Measurements from ENCODE around the gene PRM3. TPM values are rescaled to one million over a fixed set of nuclear protein-coding genes. Genes with fewer than 3 reads are reported as not detected.
A peak's percentile ranks its signal among the peaks of the same experiment; 100 is the strongest.

The PRM3 gene
- total and polyA plus RNA-seq, 3 experiments from 2014 or later: not detected

DNA sequence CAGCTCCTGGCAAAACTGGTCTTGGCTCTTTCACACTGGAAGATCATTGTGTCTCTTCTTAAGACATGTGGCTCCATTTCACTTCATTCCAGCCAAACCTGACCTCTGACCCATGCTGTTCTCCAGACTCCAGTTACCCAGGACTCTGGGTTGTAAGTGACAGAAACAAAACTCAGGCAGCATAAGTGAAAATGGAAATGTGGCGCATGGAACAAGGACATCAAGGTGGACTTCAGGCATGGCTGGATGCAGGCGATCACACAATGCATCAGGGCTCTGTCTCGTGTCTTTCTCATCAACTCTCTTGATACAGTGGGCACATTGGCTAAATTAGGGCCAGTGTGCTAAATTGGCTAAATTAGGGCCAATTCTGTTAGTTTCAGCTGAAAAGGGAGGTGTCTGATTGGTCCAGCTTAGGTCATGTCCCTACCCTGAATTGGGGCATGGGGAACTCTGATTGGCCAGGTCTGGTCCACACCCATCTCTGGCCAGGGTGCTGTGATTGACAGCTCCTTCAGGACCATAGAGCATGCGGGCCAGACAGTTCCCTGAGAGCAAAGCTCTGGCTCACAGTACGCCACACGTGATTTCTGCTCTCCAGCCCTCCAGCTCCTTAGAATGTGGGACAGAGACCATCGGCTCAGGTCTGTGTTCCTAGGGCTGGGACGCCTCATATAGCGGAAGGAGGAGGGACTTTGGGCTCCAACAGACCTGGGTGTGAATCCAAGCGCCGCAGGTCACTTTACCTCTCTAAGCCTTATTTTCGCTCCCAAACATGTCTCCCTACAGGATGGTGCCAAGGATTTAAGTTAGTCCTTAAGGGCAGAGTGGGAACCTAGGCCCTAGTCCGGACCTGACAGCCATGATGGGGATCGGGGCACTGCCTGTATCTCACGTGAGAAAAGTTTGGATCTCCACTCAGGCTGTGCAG lies 34.9 kb downstream of the PRM3 start:
- no peak overlapping the region for H3K4me3 Mint-ChIP-seq
- DNase-seq: no peak
- H3K27me3 Mint-ChIP-seq: no peaks in the 10 kb centered on the region
- Histone ChIP-seq H3K9me3 (ENCODE audit: low read length) (no peaks in the 10 kb centered on the region), H3K4me3 (ENCODE audit: low read length) (no peak overlapping the region), H3K36me3 (ENCODE audit: insufficient read depth, low read length) (no peaks in the 10 kb centered on the region), H3K27me3 (ENCODE audit: insufficient read depth, low read length, poor library complexity, severe bottlenecking) (no peaks in the 10 kb centered on the region), H3K27ac (ENCODE audit: low read depth, low read length) (peak overlapping the region; percentile 59), H3K4me1 (ENCODE audit: insufficient read depth, low read length) (peaks cover 33% of the 10 kb centered on the region)
- H3K36me3 Mint-ChIP-seq: no peaks in the 10 kb centered on the region
- ChIA-PET CTCF (interaction anchor here (1.9 kb wide), 1 partner anchor 16 kb away, joined by 4 read pairs; no protein-coding TSS in a partner anchor), POLR2A (interaction anchor here (0.6 to 0.9 kb wide), 2 partner anchors 13 to 16 kb away, joined by 3 read pairs; no protein-coding TSS in a partner anchor)
- no peaks in the 10 kb centered on the region for H3K9me3 Mint-ChIP-seq
- H3K4me1 Mint-ChIP-seq: peaks cover 21 to 35% (median 22%) of the 10 kb centered on the region in 3 donors
- H3K27ac Mint-ChIP-seq: peak overlapping the region in 3 of 8 donors; percentile 7 to 36 (median 14)

DNA sequence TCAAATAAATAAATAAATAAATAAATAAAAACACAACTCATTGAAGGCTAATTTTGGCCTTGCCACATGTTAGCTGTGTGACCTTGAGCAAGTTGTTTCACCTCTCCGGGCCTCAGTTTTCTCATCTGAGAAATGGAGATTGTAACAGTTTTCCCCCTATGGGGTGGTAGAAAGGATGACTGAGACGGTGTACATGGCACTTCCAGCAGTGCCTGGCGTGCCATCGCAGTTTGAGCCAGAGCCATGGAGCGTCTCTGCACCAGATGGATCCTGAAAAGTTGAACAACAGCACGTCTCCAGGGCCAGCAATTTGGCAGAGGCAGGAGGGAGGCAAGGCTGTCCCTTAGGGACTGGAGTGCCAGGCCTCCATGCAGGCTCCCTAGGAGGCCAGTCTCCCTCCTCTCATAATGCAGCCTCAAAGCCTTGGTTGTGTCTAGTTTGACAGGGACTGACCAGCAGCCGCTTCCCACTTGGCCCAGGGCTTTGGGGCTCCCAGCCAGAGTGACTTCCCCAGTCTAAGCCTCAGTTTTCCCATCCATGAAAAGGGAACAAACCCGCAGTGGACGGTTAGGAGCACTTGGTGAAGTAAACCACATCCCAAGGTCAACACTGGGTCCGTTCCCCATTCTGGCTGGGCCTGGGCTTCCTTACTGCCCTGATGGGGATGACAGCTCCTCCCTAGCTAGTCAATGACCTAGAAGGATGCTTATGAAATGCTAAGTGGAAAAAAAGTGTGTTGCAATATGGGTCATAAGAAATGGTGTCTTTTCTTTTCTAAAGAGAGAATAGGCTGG lies 36.8 kb downstream of the PRM3 start:
- Mint-ChIP-seq H3K36me3 (no peaks in the 10 kb centered on the region), H3K27ac (peak overlapping the region in 2 of 8 donors; percentile 36 to 84), H3K27me3 (no peaks in the 10 kb centered on the region), H3K4me3 (no peak overlapping the region), H3K4me1 (peaks cover 36 to 54% (median 41%) of the 10 kb centered on the region in 3 donors), H3K9me3 (no peaks in the 10 kb centered on the region)
- Histone ChIP-seq H3K9me3 (ENCODE audit: low read length) (no peaks in the 10 kb centered on the region), H3K4me3 (ENCODE audit: low read length) (no peak overlapping the region), H3K27me3 (ENCODE audit: insufficient read depth, low read length, poor library complexity, severe bottlenecking) (no peaks in the 10 kb centered on the region), H3K36me3 (ENCODE audit: insufficient read depth, low read length) (no peaks in the 10 kb centered on the region), H3K27ac (ENCODE audit: low read depth, low read length) (no peak overlapping the region), H3K4me1 (ENCODE audit: insufficient read depth, low read length) (peaks cover 49% of the 10 kb centered on the region)
- no peak for DNase-seq
- POLR2A ChIA-PET: interaction anchor here (1.0 kb wide), 1 partner anchor 10 kb away, joined by 3 read pairs; no protein-coding TSS in a partner anchor
- CTCF ChIA-PET: interaction anchor here (0.8 to 2.0 kb wide), 2 partner anchors 15 to 18 kb away, joined by 3 to 12 read pairs; partner anchors contain the start of gene SOCS1

- DNase-seq: no peak
- Mint-ChIP-seq H3K27me3 (peaks cover 0 to 2% of the 10 kb centered on the region in 2 donors), H3K9me3 (no peaks in the 10 kb centered on the region), H3K4me3 (no peak overlapping the region), H3K4me1 (peaks cover 39 to 60% (median 50%) of the 10 kb centered on the region in 3 donors), H3K27ac (peak overlapping the region in 6 of 8 donors; percentile 26 to 92 (median 48)), H3K36me3 (no peaks in the 10 kb centered on the region)
- no peaks in the 10 kb centered on the region for H3K27me3 ChIP-seq (ENCODE audit: insufficient read depth, low read length, poor library complexity, severe bottlenecking)
- H3K4me3 ChIP-seq (ENCODE audit: low read length): no peak overlapping the region
- H3K4me1 ChIP-seq (ENCODE audit: insufficient read depth, low read length): peaks cover 53% of the 10 kb centered on the region
- H3K36me3 ChIP-seq (ENCODE audit: insufficient read depth, low read length): no peaks in the 10 kb centered on the region
- ChIA-PET CTCF (interaction anchor here (0.6 to 2.0 kb wide), 2 partner anchors 19 to 248 kb away, joined by 3 to 12 read pairs; partner anchors contain the start of gene SOCS1), POLR2A (no interaction called here)
- no peaks in the 10 kb centered on the region for H3K9me3 ChIP-seq (ENCODE audit: low read length)
- H3K27ac ChIP-seq (ENCODE audit: low read depth, low read length): no peak overlapping the region
Measured at GRCh38 chr16:11235703-11235991, 37.8 kb downstream of the PRM3 start.

DNA sequence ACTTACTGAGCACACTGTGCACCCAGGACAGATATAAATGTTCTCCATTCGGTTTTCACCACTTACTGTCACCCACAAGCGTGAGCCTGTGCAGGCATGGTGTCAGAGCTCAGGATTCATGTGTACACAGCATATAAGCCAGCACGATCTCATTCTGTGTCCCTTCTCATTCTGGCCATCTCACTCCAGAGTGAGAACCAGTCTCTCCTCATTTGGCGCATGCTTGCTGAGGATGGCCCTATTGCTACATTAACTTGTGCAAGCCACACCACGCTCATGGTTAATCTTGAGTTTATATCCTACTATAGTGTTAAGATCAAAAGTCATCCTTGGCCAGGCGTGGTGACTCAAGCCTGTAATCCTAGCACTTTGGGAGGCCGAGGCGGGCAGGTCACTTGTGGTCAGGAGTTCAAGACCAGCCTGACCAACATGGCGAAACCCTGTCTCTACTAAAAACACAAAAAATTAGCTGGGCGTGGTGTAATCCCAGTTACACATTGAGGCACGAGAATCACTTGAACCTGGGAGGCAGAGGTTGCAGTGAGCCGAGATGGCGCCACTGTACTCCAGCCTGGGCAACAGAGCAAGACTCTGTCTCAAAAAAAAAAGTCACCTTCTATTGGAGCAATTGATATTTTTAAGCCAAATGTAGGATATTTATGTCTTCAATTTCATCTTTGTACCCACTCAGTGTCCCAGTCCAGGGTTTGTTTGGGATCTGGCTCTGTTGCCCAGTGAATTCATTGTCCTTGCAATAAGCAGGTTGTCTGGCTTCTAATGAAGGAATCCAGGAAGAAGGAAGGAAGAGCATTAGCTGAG lies 38.3 kb downstream of the PRM3 start:
- Mint-ChIP-seq H3K9me3 (no peaks in the 10 kb centered on the region), H3K4me1 (peaks cover 36 to 55% (median 51%) of the 10 kb centered on the region in 3 donors), H3K4me3 (peak overlapping the region in 5 of 7 donors; percentile 7 to 77 (median 20)), H3K36me3 (no peaks in the 10 kb centered on the region), H3K27me3 (peaks cover 0 to 2% of the 10 kb centered on the region in 2 donors), H3K27ac (peak overlapping the region; percentile 22 to 97 (median 78))
- Histone ChIP-seq H3K27me3 (ENCODE audit: insufficient read depth, low read length, poor library complexity, severe bottlenecking) (no peaks in the 10 kb centered on the region), H3K27ac (ENCODE audit: low read depth, low read length) (no peak overlapping the region), H3K9me3 (ENCODE audit: low read length) (no peaks in the 10 kb centered on the region), H3K36me3 (ENCODE audit: insufficient read depth, low read length) (no peaks in the 10 kb centered on the region), H3K4me1 (ENCODE audit: insufficient read depth, low read length) (peaks cover 51% of the 10 kb centered on the region), H3K4me3 (ENCODE audit: low read length) (no peak overlapping the region)
- no peak for DNase-seq
- ChIA-PET POLR2A (no interaction called here), CTCF (interaction anchor here (0.6 to 2.5 kb wide), 3 partner anchors 17 to 248 kb away, joined by 3 to 23 read pairs (median 6); partner anchors contain the start of gene SOCS1)

DNA sequence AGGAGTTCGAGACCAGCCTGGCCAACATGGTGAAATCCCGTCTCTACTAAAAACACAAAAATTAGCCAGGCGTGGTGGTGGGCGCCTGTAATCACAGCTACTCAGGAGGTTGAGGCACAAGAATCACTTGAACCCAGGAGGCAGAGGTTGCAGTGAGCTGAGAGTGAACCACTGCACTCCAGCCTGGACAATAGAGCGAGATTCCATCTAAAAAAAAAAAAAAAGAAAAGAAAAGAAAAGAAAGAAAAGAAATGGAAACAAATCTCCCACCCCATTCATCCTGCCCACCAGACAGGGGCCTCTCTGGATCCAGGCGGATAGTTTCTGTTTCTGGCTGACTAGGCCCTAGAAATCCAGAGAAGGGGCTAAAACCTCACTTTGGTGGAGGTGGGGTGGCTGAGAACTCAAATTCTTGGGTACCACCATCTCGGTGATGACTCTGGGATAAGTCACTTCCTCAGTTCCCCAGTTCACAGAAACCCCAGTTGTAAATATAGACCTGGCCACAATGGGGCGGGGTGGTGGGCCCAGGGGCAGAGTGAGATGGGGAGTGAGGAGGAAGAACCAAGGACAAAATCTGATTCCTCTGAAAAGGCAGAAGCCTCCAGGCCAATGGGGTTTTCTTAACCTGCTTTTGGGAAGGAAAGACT lies 39.6 kb downstream of the PRM3 start:
- Mint-ChIP-seq H3K4me1 (peaks cover 44 to 63% (median 62%) of the 10 kb centered on the region in 3 donors), H3K4me3 (peak overlapping the region; percentile 65 to 84 (median 73)), H3K36me3 (no peaks in the 10 kb centered on the region), H3K9me3 (peaks cover 0 to under 1% (median 0%) of the 10 kb centered on the region in 5 donors), H3K27ac (peak overlapping the region; percentile 92 to 99 (median 96)), H3K27me3 (peaks cover 0 to 2% of the 10 kb centered on the region in 2 donors)
- Histone ChIP-seq H3K9me3 (ENCODE audit: low read length) (no peaks in the 10 kb centered on the region), H3K36me3 (ENCODE audit: insufficient read depth, low read length) (no peaks in the 10 kb centered on the region), H3K4me1 (ENCODE audit: insufficient read depth, low read length) (peaks cover 60% of the 10 kb centered on the region), H3K27me3 (ENCODE audit: insufficient read depth, low read length, poor library complexity, severe bottlenecking) (no peaks in the 10 kb centered on the region), H3K27ac (ENCODE audit: low read depth, low read length) (peak overlapping the region; percentile 90), H3K4me3 (ENCODE audit: low read length) (no peak overlapping the region)
- ChIA-PET POLR2A (interaction anchor here (0.9 to 1.9 kb wide), 3 partner anchors 9 to 509 kb away, joined by 3 to 38 read pairs (median 6); partner anchors contain the start of genes SOCS1 and TXNDC11), CTCF (interaction anchor here (1.2 to 2.5 kb wide), 3 partner anchors 9 to 21 kb away, joined by 4 to 23 read pairs (median 6); partner anchors contain the start of gene SOCS1)
- peak in 1 of 5 donors; percentile 49 for DNase-seq

DNA sequence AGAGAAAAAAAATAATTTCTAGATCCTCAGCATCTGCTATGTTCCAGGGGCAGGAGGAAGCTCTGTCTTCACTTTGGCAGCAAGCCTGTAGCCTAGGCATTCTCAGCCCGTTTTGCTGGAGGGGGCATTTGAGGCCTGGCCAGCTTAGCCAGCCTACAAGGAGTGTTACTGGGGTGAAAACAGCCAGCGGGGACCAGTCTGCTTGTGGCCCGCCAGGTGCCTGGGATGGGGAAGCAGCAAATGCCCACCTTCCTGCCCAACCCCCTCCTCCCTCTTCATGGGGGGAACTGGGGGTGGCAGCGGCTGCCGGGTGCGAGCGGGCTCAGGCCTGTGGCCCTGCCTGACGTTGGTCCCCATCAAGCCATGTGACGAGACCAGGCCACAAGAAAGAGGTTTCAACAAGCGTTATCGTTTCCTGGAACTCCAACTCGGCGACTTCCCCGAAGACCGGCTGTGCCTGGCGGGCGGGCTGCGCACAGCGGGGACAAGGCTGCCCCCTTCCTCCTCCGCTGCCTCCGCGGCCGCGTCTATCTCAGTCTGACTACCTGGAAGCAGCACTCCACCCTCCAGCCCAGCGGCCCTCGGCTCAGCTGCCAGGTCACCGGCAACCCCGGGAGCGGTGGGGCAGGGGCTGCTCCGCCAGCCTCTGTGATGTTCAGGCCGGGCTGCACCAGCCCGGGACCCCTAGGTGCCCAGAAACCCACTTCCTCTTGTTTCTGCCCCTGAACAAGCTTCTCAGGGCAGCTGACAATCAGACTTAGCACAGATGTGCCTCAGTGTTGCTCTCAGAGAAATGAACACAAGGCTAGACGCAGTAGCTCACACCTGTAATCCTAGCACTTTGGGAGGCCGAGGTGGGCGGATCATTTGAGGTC lies 40.3 kb downstream of the PRM3 start:
- Mint-ChIP-seq H3K9me3 (peaks cover 0 to 1% (median 0%) of the 10 kb centered on the region in 5 donors), H3K27ac (peak overlapping the region; percentile 92 to 99 (median 96)), H3K27me3 (peaks cover 0 to 2% of the 10 kb centered on the region in 2 donors), H3K4me1 (peaks cover 47 to 67% (median 66%) of the 10 kb centered on the region in 3 donors), H3K36me3 (no peaks in the 10 kb centered on the region), H3K4me3 (peak overlapping the region; percentile 65 to 84 (median 73))
- peak; percentile 66 to 92 (median 84) for DNase-seq
- ChIA-PET POLR2A (interaction anchor here (0.9 to 1.9 kb wide), 3 partner anchors 8 to 509 kb away, joined by 3 to 38 read pairs (median 6); partner anchors contain the start of genes SOCS1 and TXNDC11), CTCF (interaction anchor here (0.8 to 2.5 kb wide), 4 partner anchors 8 to 280 kb away, joined by 4 to 23 read pairs (median 5); partner anchors contain the start of gene SOCS1)
- Histone ChIP-seq H3K4me3 (ENCODE audit: low read length) (peak overlapping the region; percentile 51), H3K36me3 (ENCODE audit: insufficient read depth, low read length) (no peaks in the 10 kb centered on the region), H3K9me3 (ENCODE audit: low read length) (no peaks in the 10 kb centered on the region), H3K4me1 (ENCODE audit: insufficient read depth, low read length) (peaks cover 60% of the 10 kb centered on the region), H3K27ac (ENCODE audit: low read depth, low read length) (peak overlapping the region; percentile 90), H3K27me3 (ENCODE audit: insufficient read depth, low read length, poor library complexity, severe bottlenecking) (no peaks in the 10 kb centered on the region)

Data from CD8-positive, alpha-beta memory T cell (primary cell).